NCI-H2227 treated with DMSO at 0.1 percent for 48 hours (cell line): ENCODE measurements around the gene SYTL1.

Experiments
- DNase-seq: peaks from one replicate; lab custom pipeline; 2025; lab: John Stamatoyannopoulos, UW

SYTL1 gene

GRCh38 chr1:27318596-27318995 lies 23.2 kb upstream of the SYTL1 start:
- DNase-seq, result no peak

GRCh38 chr1:27321813-27322568 lies 19.8 kb upstream of the SYTL1 start, which contains the start of gene TMEM222:
TSS of gene TMEM222 (plus strand) at chr1:27322163. CDS start at chr1:27322198, 35 bp downstream.
- peak; percentile 96 for DNase-seq

- no peak for DNase-seq
Observed at GRCh38 chr1:27322569-27323240, 19.1 kb upstream of the SYTL1 start.

- DNase-seq, result no peak
Observed at GRCh38 chr1:27325286-27325685, 16.5 kb upstream of the SYTL1 start.

- DNase-seq, result no peak
Observed at GRCh38 chr1:27327964-27328363, 13.9 kb upstream of the SYTL1 start.

- no peak for DNase-seq
Observed at GRCh38 chr1:27330786-27331185, 11.0 kb upstream of the SYTL1 start.

GRCh38 chr1:27331426-27331825 lies 10.4 kb upstream of the SYTL1 start:
- DNase-seq, result no peak

- no peak for DNase-seq
Observed at GRCh38 chr1:27331922-27332321, 9.9 kb upstream of the SYTL1 start.

GRCh38 chr1:27332536-27333281 lies 9.1 kb upstream of the SYTL1 start:
- DNase-seq, result no peak

GRCh38 chr1:27333717-27334279 lies 8.0 kb upstream of the SYTL1 start:
- no peak for DNase-seq

- DNase-seq, result no peak
Observed at GRCh38 chr1:27335506-27336422, 6.1 kb upstream of the SYTL1 start.

- no peak for DNase-seq
Observed at GRCh38 chr1:27336756-27337155, 5.1 kb upstream of the SYTL1 start.

- DNase-seq, result no peak
Observed at GRCh38 chr1:27338751-27339150, 3.1 kb upstream of the SYTL1 start.

- no peak for DNase-seq
Observed at GRCh38 chr1:27339213-27339612, 2.6 kb upstream of the SYTL1 start.

- DNase-seq, result no peak
Observed at GRCh38 chr1:27342391-27342777, 562 bp downstream of the SYTL1 start.

GRCh38 chr1:27342778-27343638 lies 1.2 kb downstream of the SYTL1 start:
- no peak for DNase-seq

- DNase-seq, result no peak
Observed at GRCh38 chr1:27343639-27344025, 1.8 kb downstream of the SYTL1 start.

GRCh38 chr1:27345272-27345671 lies 3.5 kb downstream of the SYTL1 start:
- DNase-seq, result no peak

- DNase-seq, result no peak
Observed at GRCh38 chr1:27346357-27346756, 4.5 kb downstream of the SYTL1 start.

- no peak for DNase-seq
Observed at GRCh38 chr1:27346991-27347624, 5.3 kb downstream of the SYTL1 start.
